Erythroblast (primary cell): ENCODE data around the gene RASA4.
"Not testable (repeated sequence)": the region's sequence is repeated elsewhere in the genome, so short reads cannot be mapped to it uniquely, and the experiment has no call there.

ENCODE experiments used
- GATA1 ChIP-seq: IDR thresholded peaks from 2 replicates; pipeline ENCODE4 v1.6.1; 2011; ENCODE audit warnings: low read depth, mild to moderate bottlenecking, control low read depth, low read length, moderate library complexity
- POLR2A ChIP-seq: IDR thresholded peaks from 2 replicates; pipeline ENCODE4 v1.6.1; 2011; ENCODE audit warnings: mild to moderate bottlenecking, low read length

DNA sequence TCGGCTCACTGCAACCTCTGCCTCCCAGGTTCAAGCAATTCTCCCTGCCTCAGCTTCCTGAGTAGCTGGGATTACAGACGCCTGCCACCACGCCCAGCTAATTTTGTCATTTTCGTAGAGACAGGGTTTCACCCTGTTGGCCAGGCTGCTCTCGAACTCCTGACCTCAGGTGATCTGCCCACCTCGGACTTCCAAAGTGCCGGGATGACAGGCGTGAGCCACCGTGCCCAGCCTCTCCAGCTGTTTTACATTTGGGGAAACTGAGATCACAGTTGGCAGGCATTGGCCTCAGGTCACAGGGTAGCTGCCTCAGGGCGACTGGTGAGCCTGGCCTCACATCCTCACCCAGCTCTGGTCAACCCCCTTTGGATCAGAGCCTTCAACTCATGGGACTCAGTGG lies 6.8 kb downstream of the RASA4 start:
- not testable (repeated sequence) for TF ChIP-seq POLR2A, GATA1
